ENCODE data around the gene SDK2.

Gene SDK2

DNA sequence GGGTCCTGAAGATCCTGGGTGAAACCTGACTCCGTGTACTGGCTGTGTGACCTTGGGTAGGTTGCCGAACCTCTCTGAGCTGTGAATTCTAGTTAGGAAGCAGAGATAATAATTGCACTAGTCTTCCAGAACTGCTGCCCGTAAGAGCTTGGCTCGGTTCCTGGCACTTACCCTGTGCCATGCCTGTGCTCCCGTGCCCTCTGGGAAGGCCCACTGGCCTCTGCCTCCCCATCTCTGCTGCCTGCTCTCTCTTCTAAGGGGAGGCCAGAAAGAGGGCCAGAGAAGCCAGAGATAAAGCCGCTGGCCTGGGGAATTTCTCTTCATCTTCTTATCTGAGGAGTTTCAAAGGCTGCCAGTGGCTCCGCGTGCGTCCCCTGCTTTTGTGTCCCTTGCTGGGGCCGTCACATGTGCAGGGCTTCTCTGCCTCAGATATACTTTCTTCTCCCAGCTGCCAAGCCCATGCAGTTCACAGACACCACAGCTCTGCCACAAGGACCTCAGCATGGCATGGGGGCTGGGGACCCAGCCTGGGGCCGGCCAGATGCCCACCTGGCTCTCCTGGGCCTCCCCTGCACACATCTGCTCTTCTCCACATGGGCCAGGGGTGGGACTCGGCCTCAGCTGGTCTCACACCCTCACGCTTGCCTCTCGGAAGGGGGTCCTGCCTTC lies 145.2 kb downstream of the SDK2 start:
- DNase-seq, result no peak

GRCh38 chr17:73498176-73498575 lies 146.1 kb downstream of the SDK2 start:
- no peak for DNase-seq

DNA sequence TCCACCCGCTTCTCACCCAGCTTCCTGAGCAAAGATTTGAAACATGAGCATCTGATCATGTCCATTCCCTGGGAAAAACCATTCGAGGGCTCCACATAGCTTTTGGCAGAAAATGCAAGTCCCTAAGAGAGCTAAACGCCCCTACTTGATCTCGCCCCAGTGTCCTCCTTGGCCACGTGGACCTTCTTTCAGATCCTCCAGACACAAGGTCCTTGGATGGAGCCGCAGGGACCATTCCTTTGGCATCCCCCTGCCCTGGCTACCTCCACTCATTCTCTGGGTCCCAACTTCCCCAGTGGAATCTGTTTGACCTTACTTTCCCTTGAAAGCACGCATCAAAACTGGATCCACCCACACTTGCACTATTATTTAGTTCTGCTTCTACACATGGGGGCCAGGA lies 146.5 kb downstream of the SDK2 start:
- no peak for DNase-seq

- no peak for DNase-seq
These were observed 148.0 kb downstream of the SDK2 start for GRCh38 chr17:73496232-73496631.

- DNase-seq, result no peak
These were observed 148.6 kb downstream of the SDK2 start for GRCh38 chr17:73495641-73496040.

DNA sequence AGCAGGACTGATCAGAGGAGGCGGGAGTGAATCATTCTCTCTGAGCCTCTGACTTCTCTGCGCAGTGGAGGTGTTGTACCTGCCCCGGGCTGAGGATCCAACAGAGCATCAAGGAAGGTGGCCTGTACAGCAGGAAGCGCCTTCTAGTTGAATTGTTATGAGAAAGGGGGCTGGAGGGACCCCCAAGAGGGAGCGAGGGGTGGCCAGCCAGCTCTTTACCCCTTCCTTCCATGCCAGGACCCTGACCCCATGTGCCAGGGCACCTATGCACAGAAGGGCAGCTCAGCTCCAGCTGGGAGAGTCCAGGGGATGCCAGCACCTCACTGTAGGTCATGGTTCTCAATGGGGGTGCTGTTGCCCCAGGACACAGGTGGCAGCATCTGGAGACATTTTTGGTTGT lies 149.3 kb downstream of the SDK2 start:
- DNase-seq, result no peak

GRCh38 chr17:73493956-73494926 lies 150.0 kb downstream of the SDK2 start:
- no peak for DNase-seq

- no peak for DNase-seq
These were observed 151.1 kb downstream of the SDK2 start for GRCh38 chr17:73492821-73493814.

DNA sequence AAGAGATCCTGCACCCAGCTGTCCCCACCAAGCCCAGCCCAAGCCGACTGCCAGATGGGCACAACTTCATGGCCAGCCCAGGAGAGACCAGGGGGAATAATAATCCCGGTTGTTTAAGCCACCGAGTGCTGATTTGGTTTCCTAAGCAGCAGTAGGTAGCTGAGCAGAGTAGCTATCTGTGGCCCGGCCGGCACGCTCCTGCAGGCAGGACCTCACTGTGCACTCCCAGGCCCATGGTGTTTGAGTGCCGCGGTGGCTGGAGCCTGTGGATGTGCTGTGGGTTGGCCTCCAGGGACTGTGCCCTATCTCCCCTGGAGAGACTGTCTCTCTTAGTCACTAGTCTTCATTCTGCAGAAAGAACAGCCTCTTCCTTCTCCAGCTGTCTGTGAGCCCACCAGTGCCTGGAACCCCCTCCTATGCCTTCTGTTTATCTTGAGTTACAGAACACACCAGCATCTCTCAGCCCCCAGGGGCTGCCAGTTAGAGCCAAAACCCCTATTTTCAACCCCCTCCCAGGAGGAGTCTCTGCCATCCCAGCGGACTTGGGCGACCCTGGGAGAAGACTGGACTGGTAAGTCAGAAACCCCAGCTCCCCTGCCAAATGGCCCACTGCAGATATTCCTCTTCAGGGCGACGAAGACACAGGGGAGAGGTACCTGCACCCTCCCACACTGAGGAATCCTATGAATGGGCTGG lies 152.0 kb downstream of the SDK2 start:
- no peak for DNase-seq

GRCh38 chr17:73491648-73492047 lies 152.6 kb downstream of the SDK2 start:
- no peak for DNase-seq

DNA sequence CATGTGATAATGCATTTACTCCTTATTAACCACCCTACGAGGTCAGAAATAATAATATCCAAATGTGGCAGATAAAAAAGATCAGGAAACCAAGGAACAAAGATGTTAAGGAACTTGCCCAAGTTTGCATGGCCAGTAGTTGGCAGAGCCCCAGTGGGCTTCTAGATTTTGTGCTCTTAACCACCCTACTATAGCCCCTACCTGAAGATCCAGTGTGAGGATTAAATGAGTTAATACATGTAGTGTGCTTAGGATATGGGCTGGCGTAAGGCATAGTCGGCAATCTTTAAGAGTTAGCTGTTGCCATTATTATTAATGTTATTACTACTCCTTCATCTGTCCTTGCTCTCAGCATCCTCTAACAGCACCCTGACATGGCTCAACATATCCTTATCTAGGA lies 153.4 kb downstream of the SDK2 start:
- DNase-seq, result no peak

DNA sequence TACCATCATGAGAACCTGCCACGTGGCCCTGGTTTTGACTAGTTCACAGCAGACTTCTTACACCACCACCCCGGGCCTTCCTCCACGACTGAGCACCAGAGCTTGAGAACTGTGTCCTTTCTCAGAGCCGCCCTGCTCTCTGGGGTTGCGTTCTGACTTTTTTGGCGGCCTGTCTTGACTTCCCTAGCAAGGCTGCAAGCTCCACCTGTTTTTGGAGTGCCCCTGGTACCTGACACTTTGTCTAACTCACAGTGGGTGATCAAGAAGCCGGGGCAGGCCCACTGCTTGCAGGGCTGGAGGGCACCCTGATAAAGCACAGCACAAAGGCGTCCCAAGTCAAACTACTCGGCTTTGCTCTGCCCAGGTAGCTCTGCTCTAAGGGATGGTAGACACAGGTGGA lies 154.3 kb downstream of the SDK2 start:
- DNase-seq, result no peak

- DNase-seq, result no peak
These were observed 154.9 kb downstream of the SDK2 start for GRCh38 chr17:73489333-73489732.

DNA sequence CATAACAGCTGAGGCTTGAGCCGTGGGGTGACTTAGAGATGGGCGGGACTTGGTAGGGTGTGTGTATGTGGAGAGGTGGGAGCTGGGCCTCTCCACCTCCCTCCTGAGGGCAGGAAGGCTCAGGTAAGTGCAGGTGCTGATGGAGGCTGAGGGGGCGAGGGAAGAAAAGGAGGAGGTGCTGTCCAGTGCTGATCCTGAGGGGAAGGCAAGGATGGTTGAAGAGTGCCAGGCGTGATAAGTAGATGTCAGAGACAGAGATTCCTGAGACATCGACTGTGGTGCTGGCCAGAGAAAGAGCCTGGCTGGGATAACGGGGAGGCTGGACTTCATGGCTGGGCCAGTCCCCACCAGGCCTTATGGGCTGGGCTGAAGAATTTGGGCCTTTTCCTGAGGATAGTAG lies 159.1 kb downstream of the SDK2 start:
- DNase-seq, result no peak

DNA sequence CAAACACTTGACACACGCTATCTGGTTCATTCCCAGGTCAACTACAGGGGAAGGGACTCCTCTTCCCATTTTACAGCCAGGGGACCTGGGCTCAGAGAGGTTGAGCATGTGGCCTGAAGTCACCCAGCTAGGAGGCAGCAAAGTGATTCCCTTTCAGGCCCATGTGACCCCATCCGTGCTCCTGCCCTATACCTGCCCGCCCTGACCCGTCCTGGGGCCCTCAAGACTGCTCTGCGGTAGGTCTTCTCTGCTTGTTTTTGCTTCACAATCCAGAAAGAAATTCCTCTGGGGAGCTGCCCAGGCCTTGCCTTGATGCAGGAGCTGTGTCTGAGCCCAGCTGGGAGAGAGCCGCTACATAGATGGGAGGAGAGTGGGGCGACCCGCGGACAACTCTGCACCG lies 161.4 kb downstream of the SDK2 start:
- DNase-seq, result no peak

DNA sequence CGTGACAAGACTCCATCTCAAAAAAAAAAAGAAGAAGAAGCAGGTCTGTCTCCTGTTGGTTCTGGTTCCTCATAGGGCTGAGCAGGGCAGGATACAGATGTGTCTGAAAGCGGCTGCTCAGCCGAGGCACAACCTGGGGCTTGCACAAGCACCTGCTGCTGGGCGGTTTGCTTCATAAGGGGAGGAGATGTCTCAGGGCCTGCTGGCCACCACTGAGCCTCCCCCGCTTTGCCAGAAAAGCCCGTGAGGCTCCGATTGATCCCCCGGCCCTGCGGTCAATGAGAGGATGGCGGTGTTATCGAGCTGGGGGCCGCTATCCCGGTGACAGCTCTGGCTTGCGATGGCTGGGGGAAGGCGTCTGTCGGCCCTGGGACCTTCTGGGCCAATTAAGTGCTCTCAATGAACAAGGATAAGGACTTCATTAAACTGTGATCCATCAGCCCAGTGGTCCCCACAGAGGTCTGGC lies 162.0 kb downstream of the SDK2 start:
- no peak for DNase-seq

GRCh38 chr17:73481676-73482075 lies 162.6 kb downstream of the SDK2 start:
- no peak for DNase-seq

- DNase-seq, result no peak
These were observed 163.5 kb downstream of the SDK2 start for GRCh38 chr17:73480740-73481139.

GRCh38 chr17:73478768-73479424 lies 165.3 kb downstream of the SDK2 start:
- no peak for DNase-seq

DNA sequence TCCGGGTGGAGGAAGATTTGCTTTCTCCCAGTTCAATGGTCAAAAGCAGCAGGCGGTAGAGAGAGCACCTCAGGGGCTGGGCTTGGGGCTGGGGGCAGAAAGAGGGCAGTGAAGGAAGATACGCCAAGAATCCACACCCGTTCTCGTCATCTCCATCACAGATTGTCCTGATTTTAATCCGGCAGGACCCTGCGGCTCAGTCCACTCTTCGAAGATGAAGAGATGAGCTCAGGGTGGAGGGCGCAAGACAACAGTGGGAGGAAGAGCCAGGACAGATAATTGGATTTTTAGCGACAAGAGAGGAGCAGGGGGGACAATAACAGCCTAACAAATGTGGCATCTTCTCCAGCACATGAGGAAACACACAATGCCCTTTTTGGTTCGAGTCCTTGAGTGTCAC lies 165.9 kb downstream of the SDK2 start:
- no peak for DNase-seq

- no peak for DNase-seq
These were observed 167.3 kb downstream of the SDK2 start for GRCh38 chr17:73476890-73477350.

All from activated CD4-positive, alpha-beta T cell treated with anti-CD3 and anti-CD28 coated beads, Interleukin-2, amount 50 U/mL, for 1 hour (primary cell).